Heart right ventricle (tissue), 16 donors: ENCODE results near the gene HMGCS1. TPM values are rescaled to one million over a fixed set of nuclear protein-coding genes. Genes with fewer than 3 reads are reported as not detected.

ENCODE experiments used
- ATAC-seq, 8 donors: fragments of 200-7000 bp; cut with Tn5 transposase; one replicate each; pipeline ENCODE4 v1.9.1; 2020; ENCODE audit warnings: mild to moderate bottlenecking in 8 of 8, moderate library complexity in 8 of 8, moderate number of reproducible peaks in 1 of 8
- DNase-seq, 2 donors: peaks; one replicate each; pipeline ENCODE4 v3.0.0-alpha.2; 2020
- H3K27ac ChIP-seq, 10 donors: fragments of 200-600 bp; sonication (generic) in 2 of 10; one replicate each; pipeline versions ENCODE4 v1.5.0 to v1.8.0; 2020 to 2022; ENCODE audit warnings: mild to moderate bottlenecking in 3 of 10
- H3K27me3 ChIP-seq, 7 donors: fragments of 200-600 bp; one replicate each; pipeline ENCODE4 v1.8.0; 2021 to 2022; ENCODE audit warnings: mild to moderate bottlenecking in 2 of 7
- H3K36me3 ChIP-seq, 9 donors: fragments of 200-600 bp; sonication (generic) in 1 of 9; one replicate each; pipeline versions ENCODE4 v1.5.0 to v1.8.0; 2020 to 2022; ENCODE audit warnings: mild to moderate bottlenecking in 2 of 9
- H3K4me1 ChIP-seq, 9 donors: fragments of 200-600 bp; sonication (generic) in 1 of 9; one replicate each; pipeline versions ENCODE4 v1.5.0 to v1.8.0; 2020 to 2022; ENCODE audit warnings: mild to moderate bottlenecking in 4 of 9
- H3K4me3 ChIP-seq, 10 donors: fragments of 200-600 bp; sonication (generic) in 2 of 10; one replicate each; pipeline versions ENCODE4 v1.5.0 to v1.8.0; 2020 to 2022; ENCODE audit warnings: mild to moderate bottlenecking in 7 of 10, moderate library complexity in 2 of 10
- H3K9me3 ChIP-seq, 11 donors: fragments of 200-600 bp in 10 of 11; sonication (generic) in 2 of 11; one replicate each; pipeline versions ENCODE4 v1.5.0 to v1.8.0; 2013 to 2022; ENCODE audit warnings: mild to moderate bottlenecking in 2 of 11, control low read depth in 1 of 11, moderate library complexity in 1 of 11
- WGBS, 2 donors: extraction: QIAGEN DNeasy Blood & Tissue Kit; methylation state at CpG; one replicate each; pipeline ENCODE4 v1.1.7; 2013; ENCODE audit warnings: inconsistent platforms in 1 of 2; 5-methylcytosine and 5-hydroxymethylcytosine counted together
- intact Hi-C, 10 donors: fragments of 100-400 bp; cut with DNase I; formaldehyde crosslinking; loops; one replicate each; pipeline versions ENCODE4 v1.11.1 to v1.14.2; 2022
- polyA plus RNA-seq, 2 donors: library from polyadenylated mRNA; stranded (reverse); fragments of 200-250 nt; gene quantifications; one replicate each; pipeline ENCODE4 v1.2.3, GENCODE V29; 2013
- total RNA-seq, 10 donors: library from RNA; stranded (reverse); fragmentation: NEBNext Ultra II Directional in 3 of 10; extraction: Animal tissue kit (Norgen Biotek cat#: 25700) in 3 of 10; gene quantifications; one replicate each; pipeline versions ENCODE4 v1.2.1 to v1.2.4, GENCODE V29; 2021 to 2023
- TF ChIP-seq, protein P1 (sequence below), 9 donors: fragments of 200-600 bp; sonication (generic) in 2 of 9; IDR thresholded peaks; one replicate each; pipeline versions ENCODE4 v1.5.0 to v1.8.0; 2021 to 2022; ENCODE audit warnings: antibody characterized with exemption in 9 of 9, mild to moderate bottlenecking in 5 of 9, moderate library complexity in 1 of 9
- donor health status: Arrhythmogenic right ventricular cardiomyopathy.
- donor health status: ischemic (EF 13 %, LVEDD 7.1; RV severe dilation, severe dysfunction).
- donor health status: healthy with polysubstance abuse.
- donor health status: DM: no; HTN: yes; CAD: no.
- donor health status: DM: no; HTN: no; CAD: no.
- donor health status: ischemic (EF 25% LVEDD 6.9; RV normal size, moderate dysfunction).
- donor health status: ischemic (EF 25% LVEDD 5.7; RV mildly dilated, moderate dysfunction).
- donor health status: healthy.
- donor health status: DM: yes; HTN: yes; CAD: no.
- donor health status: Ischemic cardiomyopathy.
- donor health status: ischemic (EF 35%, LVEDD 5.7; RV mildly dilated, moderate dysfunction).
- donor health status: nonischemic (EF 11% LVEDD 7.7; RV severe dilation, severe dysfunction).
- donor health status: DM: yes; HTN: yes; CAD: no.
- donor health status: PGD.
- donor health status: ischemic (EF 29% LVEDD 5.4; RV normal size, mild dysfunction).
- donor health status: nonischemic (EF 23%, LVEDD 6.1; RV moderate dilation, normal function).

Gene HMGCS1
- total and polyA plus RNA-seq, 12 donors = 8.3 to 33.0 (median 26.7) TPM

DNA sequence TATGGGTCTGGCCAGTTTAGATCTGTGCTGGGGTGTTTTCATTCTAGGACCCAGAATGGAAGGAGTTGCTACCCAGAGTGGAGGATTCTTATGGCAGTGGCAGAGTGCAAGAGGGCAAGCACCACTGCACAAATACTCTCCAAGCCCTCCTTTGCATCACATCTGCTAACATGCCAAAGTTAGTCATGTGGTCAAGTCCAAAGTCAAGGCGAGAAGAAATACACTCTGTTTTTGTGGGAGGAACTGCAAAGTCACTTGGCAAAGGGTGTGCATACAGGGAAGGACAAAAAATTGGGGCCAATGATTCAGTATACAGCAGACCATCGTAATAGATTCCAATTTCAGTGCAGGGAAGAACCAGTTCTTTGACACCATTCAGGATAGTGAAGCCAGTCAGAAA is 43.9 kb upstream of the HMGCS1 start:
- DNase-seq = no peak
- peaks cover 0 to 3% (median 0%) of the 10 kb centered on the region in 9 donors for H3K4me1 ChIP-seq
- peaks cover 0 to 22% (median 5%) of the 10 kb centered on the region in 11 donors for H3K9me3 ChIP-seq
- no peaks in the 10 kb centered on the region for H3K36me3 ChIP-seq
- ATAC-seq = peak in 3 of 8 donors; percentile 37 to 46 (median 40)
- H3K27ac ChIP-seq = no peak overlapping the region
- intact Hi-C loops = no loop called here
- 56 to 72% methylated on average over 2 of the region's 2 CpGs for WGBS, 2 donors
- H3K4me3 ChIP-seq = no peak overlapping the region
- H3K27me3 ChIP-seq = no peaks in the 10 kb centered on the region
- TF ChIP-seq, protein P1, sequence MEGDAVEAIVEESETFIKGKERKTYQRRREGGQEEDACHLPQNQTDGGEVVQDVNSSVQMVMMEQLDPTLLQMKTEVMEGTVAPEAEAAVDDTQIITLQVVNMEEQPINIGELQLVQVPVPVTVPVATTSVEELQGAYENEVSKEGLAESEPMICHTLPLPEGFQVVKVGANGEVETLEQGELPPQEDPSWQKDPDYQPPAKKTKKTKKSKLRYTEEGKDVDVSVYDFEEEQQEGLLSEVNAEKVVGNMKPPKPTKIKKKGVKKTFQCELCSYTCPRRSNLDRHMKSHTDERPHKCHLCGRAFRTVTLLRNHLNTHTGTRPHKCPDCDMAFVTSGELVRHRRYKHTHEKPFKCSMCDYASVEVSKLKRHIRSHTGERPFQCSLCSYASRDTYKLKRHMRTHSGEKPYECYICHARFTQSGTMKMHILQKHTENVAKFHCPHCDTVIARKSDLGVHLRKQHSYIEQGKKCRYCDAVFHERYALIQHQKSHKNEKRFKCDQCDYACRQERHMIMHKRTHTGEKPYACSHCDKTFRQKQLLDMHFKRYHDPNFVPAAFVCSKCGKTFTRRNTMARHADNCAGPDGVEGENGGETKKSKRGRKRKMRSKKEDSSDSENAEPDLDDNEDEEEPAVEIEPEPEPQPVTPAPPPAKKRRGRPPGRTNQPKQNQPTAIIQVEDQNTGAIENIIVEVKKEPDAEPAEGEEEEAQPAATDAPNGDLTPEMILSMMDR (IDR thresholded peaks at IDR 0.05) = no peak

DNA sequence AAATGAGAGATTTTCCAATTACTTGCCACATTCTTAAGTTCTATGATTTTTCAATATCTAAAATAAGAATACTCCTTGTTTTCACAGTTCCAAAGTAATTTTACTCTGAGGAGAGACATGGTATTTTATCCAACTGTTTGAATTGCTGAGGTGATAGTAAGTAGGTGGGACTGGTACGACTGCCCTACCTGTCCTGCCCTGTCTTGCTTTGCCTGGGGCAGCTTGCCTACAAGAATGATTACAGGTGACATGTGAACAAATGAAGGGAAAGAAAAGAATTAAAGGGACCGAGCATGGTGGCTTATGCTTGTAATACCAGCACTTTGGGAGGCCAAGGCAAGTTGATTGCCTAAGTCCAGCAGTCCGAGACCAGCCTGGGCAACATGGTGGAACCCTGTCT is 41.6 kb upstream of the HMGCS1 start:
- Histone ChIP-seq H3K4me3 (no peak overlapping the region), H3K9me3 (peaks cover 0 to 9% (median 2%) of the 10 kb centered on the region in 11 donors), H3K27ac (no peak overlapping the region), H3K36me3 (no peaks in the 10 kb centered on the region), H3K27me3 (peaks cover 0 to 3% (median 0%) of the 10 kb centered on the region in 7 donors), H3K4me1 (peaks cover 0 to 3% (median 0%) of the 10 kb centered on the region in 9 donors)
- 90 to 94% methylated on average over 3 of the region's 3 CpGs for WGBS, 2 donors
- intact Hi-C loops = no loop called here
- no peak for ATAC-seq
- DNase-seq = no peak
- TF ChIP-seq, protein P1 (IDR thresholded peaks at IDR 0.05) = no peak

- H3K9me3 ChIP-seq = no peaks in the 10 kb centered on the region
- no peaks in the 10 kb centered on the region for H3K36me3 ChIP-seq
- ATAC-seq (no peak), DNase-seq (no peak)
- intact Hi-C loops = no loop called here
- H3K4me3 ChIP-seq = no peak overlapping the region
- TF ChIP-seq, protein P1 (IDR thresholded peaks at IDR 0.05) = no peak
- H3K27me3 ChIP-seq = peaks cover 0 to 4% (median 0%) of the 10 kb centered on the region in 7 donors
- 88 to 97% methylated on average over 1 of the region's 1 CpG for WGBS, 2 donors
- no peak overlapping the region for H3K27ac ChIP-seq
- H3K4me1 ChIP-seq = peaks cover 0 to 3% (median 0%) of the 10 kb centered on the region in 9 donors
Measured at GRCh38 chr5:43353668-43354067, 40.5 kb upstream of the HMGCS1 start.

GRCh38 chr5:43352915-43353314 is 39.7 kb upstream of the HMGCS1 start:
- Histone ChIP-seq H3K27me3 (peaks cover 0 to 4% (median 0%) of the 10 kb centered on the region in 7 donors), H3K4me1 (peaks cover 0 to 2% (median 0%) of the 10 kb centered on the region in 9 donors), H3K27ac (no peak overlapping the region), H3K9me3 (no peaks in the 10 kb centered on the region), H3K36me3 (no peaks in the 10 kb centered on the region), H3K4me3 (no peak overlapping the region)
- intact Hi-C loops = no loop called here
- no peak for DNase-seq
- WGBS, 2 donors = 77 to 85% methylated on average over 2 of the region's 2 CpGs
- TF ChIP-seq, protein P1 (IDR thresholded peaks at IDR 0.05) = no peak
- ATAC-seq = no peak
